CD4-positive, alpha-beta T cell (primary cell): ENCODE data around the gene EYA2. TPM values are rescaled to one million over a fixed set of nuclear protein-coding genes. Genes with fewer than 3 reads are reported as not detected.
A peak's percentile ranks its signal among the peaks of the same experiment; 100 is the strongest.
"Not testable (repeated sequence)": the region's sequence is repeated elsewhere in the genome, so short reads cannot be mapped to it uniquely, and the experiment has no call there.

Source experiments
- ATAC-seq: fragments of 200-7000 bp; cut with Tn5 transposase; one replicate; pipeline ENCODE4 v1.10.0; 2022; ENCODE audit warnings: mild to moderate bottlenecking; ENCODE audit not compliant: poor library complexity
- CTCF ChIA-PET: fragments of 350-600 bp; sonication (Branson Sonifier 250); formaldehyde crosslinking; loops from one replicate; lab custom pipeline; 2021; ENCODE audit warnings: antibody characterized with exemption, inconsistent platforms; lab: Charles Lee
- POLR2A ChIA-PET: fragments of 350-600 bp; sonication (Branson Sonifier 250); formaldehyde crosslinking; loops from one replicate; lab custom pipeline; 2021; ENCODE audit warnings: antibody characterized with exemption, inconsistent platforms; lab: Charles Lee
- DNase-seq, 14 experiments: peaks; one replicate each; pipeline ENCODE4 v3.0.0-alpha.2; 2013 to 2020; ENCODE audit warnings: mixed read lengths in 2 of 14
- H3K27ac ChIP-seq, 2 donors: one replicate each; pipeline versions ENCODE4 v1.5.1 to v1.7.0; 2013; ENCODE audit warnings: low read length in 2 of 2, low read depth in 1 of 2, mild to moderate bottlenecking in 1 of 2
- H3K27me3 ChIP-seq, 2 experiments: 1 replicate in 1 of 2; 2 replicates in 1 of 2; pipeline versions ENCODE4 v1.6.1 to v1.7.0; 2013; ENCODE audit warnings: low read length in 2 of 2, control low read depth in 1 of 2, mild to moderate bottlenecking in 1 of 2, moderate library complexity in 1 of 2; ENCODE audit not compliant: insufficient read depth in 2 of 2, control insufficient read depth in 1 of 2
- H3K36me3 ChIP-seq: one replicate; pipeline ENCODE4 v1.6.1; 2013; ENCODE audit warnings: low read length, control low read depth; ENCODE audit not compliant: insufficient read depth
- H3K4me1 ChIP-seq: one replicate; pipeline ENCODE4 v1.6.1; 2013; ENCODE audit warnings: low read length, control low read depth; ENCODE audit not compliant: insufficient read depth
- H3K4me3 ChIP-seq: one replicate; pipeline ENCODE4 v1.5.1; 2013; ENCODE audit warnings: mild to moderate bottlenecking, low read length, moderate library complexity
- H3K9me3 ChIP-seq, 2 experiments: 1 replicate in 1 of 2; 2 replicates in 1 of 2; pipeline versions ENCODE4 v1.6.1 to v1.7.0; 2013; ENCODE audit warnings: low read length in 2 of 2, mild to moderate bottlenecking in 2 of 2, control low read depth in 1 of 2, moderate library complexity in 1 of 2; ENCODE audit not compliant: control insufficient read depth in 1 of 2, insufficient read depth in 1 of 2
- H3K27ac Mint-ChIP-seq: one replicate; pipeline ENCODE4 v1.8.0; 2020; ENCODE audit warnings: mixed read lengths
- H3K27me3 Mint-ChIP-seq: one replicate; pipeline ENCODE4 v1.8.0; 2021; ENCODE audit warnings: mixed read lengths
- H3K36me3 Mint-ChIP-seq: one replicate; pipeline ENCODE4 v1.8.0; 2021; ENCODE audit warnings: low read depth, mixed read lengths
- H3K4me1 Mint-ChIP-seq: one replicate; pipeline ENCODE4 v1.8.0; 2021; ENCODE audit warnings: low read depth, mixed read lengths
- H3K4me3 Mint-ChIP-seq: one replicate; pipeline ENCODE4 v1.8.0; 2020; ENCODE audit warnings: mild to moderate bottlenecking, mixed read lengths
- H3K9me3 Mint-ChIP-seq: one replicate; pipeline ENCODE4 v1.8.0; 2020; ENCODE audit warnings: mixed read lengths
- intact Hi-C, 2 experiments: fragments of 100-400 bp; cut with DNase I in 1 of 2; cut with micrococcal nuclease in 1 of 2; formaldehyde crosslinking; loops; one replicate each; pipeline versions ENCODE4 v1.15.1 to v1.9.0; 2023 to 2025; cut with DNase I, micrococcal nuclease
- total RNA-seq, 174 experiments: library from RNA in 2 of 174; stranded (reverse) in 2 of 174; gene quantifications; one replicate each; pipeline ENCODE4 v1.2.3 and lab custom pipeline; 2021 to 2026
- TF ChIP-seq, protein P1 (sequence below): fragments of 200-600 bp; IDR thresholded peaks from one replicate; pipeline ENCODE4 v1.8.0; 2022; ENCODE audit warnings: antibody characterized with exemption, mild to moderate bottlenecking

EYA2 gene
- total RNA-seq, 2 experiments from 2014 or later = not detected

DNA sequence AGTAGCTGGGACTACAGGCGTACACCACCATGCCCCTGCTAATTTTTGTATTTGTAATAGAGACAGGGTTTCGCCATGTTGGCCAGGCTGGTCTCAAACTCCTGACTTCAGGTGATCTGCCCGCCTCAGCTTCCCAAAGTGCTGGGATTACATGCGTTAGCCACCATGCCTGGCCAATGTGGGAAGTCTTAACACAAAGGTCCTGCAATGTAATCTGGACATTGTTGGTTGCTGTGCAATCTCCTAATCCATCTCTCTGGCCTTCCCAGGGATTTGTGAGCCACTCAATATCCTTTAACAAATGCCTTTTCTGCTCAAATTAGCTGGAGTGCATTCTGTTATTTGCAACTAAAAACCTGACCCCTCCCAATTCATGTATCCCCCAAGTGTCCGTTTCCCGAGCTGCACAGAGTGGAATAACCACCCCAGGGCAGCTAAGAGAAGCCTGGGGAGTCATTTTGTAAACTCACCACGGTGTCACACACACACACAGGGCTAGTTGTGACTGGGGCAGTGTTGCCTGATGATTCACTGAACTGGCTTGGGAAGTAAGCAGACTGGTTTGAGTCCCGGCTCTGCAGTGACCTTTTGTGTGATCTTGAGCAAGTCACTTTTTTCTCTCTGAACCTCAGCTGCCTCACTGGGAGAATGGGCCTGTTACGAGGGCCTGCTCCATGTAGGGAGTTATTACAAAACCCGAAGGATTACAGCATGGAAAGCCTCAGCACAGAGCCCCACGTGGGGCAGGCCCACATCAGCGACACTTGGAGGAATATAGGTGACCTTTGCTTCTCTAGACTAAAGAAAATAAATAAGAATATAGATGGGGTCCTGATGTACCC is 309.6 kb downstream of the EYA2 start:
- Mint-ChIP-seq H3K27me3 (no peaks in the 10 kb centered on the region), H3K4me1 (peaks cover 6% of the 10 kb centered on the region), H3K36me3 (peaks cover 12% of the 10 kb centered on the region), H3K27ac (no peak overlapping the region), H3K4me3 (no peak overlapping the region), H3K9me3 (no peaks in the 10 kb centered on the region)
- no peak overlapping the region for H3K4me3 ChIP-seq
- no peaks in the 10 kb centered on the region for H3K4me1 ChIP-seq
- intact Hi-C loops = loop anchor here in 1 of 2 experiments (2.0 kb wide), 1 partner anchor 181 kb away; no protein-coding TSS in a partner anchor
- H3K9me3 ChIP-seq = no peaks in the 10 kb centered on the region
- no peak for DNase-seq
- CTCF ChIA-PET = interaction anchor here (1.5 kb wide), 1 partner anchor 179 kb away, joined by 6 read pairs; no protein-coding TSS in a partner anchor
- no peak overlapping the region for H3K27ac ChIP-seq
- no peak for ATAC-seq
- POLR2A ChIA-PET = no interaction called here
- H3K27me3 ChIP-seq = no peaks in the 10 kb centered on the region
- peaks cover 5% of the 10 kb centered on the region for H3K36me3 ChIP-seq
- TF ChIP-seq, protein P1, sequence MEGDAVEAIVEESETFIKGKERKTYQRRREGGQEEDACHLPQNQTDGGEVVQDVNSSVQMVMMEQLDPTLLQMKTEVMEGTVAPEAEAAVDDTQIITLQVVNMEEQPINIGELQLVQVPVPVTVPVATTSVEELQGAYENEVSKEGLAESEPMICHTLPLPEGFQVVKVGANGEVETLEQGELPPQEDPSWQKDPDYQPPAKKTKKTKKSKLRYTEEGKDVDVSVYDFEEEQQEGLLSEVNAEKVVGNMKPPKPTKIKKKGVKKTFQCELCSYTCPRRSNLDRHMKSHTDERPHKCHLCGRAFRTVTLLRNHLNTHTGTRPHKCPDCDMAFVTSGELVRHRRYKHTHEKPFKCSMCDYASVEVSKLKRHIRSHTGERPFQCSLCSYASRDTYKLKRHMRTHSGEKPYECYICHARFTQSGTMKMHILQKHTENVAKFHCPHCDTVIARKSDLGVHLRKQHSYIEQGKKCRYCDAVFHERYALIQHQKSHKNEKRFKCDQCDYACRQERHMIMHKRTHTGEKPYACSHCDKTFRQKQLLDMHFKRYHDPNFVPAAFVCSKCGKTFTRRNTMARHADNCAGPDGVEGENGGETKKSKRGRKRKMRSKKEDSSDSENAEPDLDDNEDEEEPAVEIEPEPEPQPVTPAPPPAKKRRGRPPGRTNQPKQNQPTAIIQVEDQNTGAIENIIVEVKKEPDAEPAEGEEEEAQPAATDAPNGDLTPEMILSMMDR = no peak

DNA sequence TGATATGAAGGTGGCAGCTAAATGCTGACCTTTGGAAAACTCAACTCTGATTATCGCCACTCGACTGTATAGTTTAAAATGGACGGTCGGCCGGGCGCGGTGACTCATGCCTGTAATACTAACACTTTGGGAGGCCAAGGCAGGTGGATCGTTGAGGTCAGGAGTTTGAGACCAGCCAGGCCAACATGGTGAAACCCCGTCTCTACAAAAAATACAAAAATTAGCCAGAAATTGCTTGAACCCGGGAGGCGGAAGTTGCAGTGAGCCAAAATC is 310.1 kb downstream of the EYA2 start:
- not testable (repeated sequence) for H3K4me1 Mint-ChIP-seq, H3K9me3 ChIP-seq, H3K27ac Mint-ChIP-seq, ATAC-seq, H3K27ac ChIP-seq, H3K4me3 Mint-ChIP-seq, H3K9me3 Mint-ChIP-seq, H3K27me3 Mint-ChIP-seq, H3K4me3 ChIP-seq, H3K4me1 ChIP-seq, DNase-seq, H3K27me3 ChIP-seq
- ChIA-PET POLR2A (interaction anchor here (1.3 kb wide), 1 partner anchor 179 kb away, joined by 6 read pairs; no protein-coding TSS in a partner anchor), CTCF (interaction anchor here (1.5 kb wide), 1 partner anchor 179 kb away, joined by 6 read pairs; no protein-coding TSS in a partner anchor)
- H3K36me3 Mint-ChIP-seq = peaks cover 17% of the 10 kb centered on the region
- intact Hi-C loops = loop anchor here in 1 of 2 experiments (2.0 kb wide), 1 partner anchor 180 kb away; no protein-coding TSS in a partner anchor
- H3K36me3 ChIP-seq = peaks cover 11% of the 10 kb centered on the region

GRCh38 chr20:47205577-47206123 is 311.0 kb downstream of the EYA2 start:
- H3K27ac ChIP-seq = no peak overlapping the region
- H3K4me1 Mint-ChIP-seq = peaks cover 6% of the 10 kb centered on the region
- no peaks in the 10 kb centered on the region for H3K27me3 Mint-ChIP-seq
- no peaks in the 10 kb centered on the region for H3K4me1 ChIP-seq
- peak; percentile 70 for ATAC-seq
- intact Hi-C loops = loop anchor here in 1 of 2 experiments (2.0 kb wide), 1 partner anchor 179 kb away; no protein-coding TSS in a partner anchor
- H3K36me3 ChIP-seq = peaks cover 19% of the 10 kb centered on the region
- ChIA-PET CTCF (interaction anchor here (0.5 to 1.5 kb wide), 5 partner anchors 9 to 1863 kb away, joined by 3 to 6 read pairs (median 4); no protein-coding TSS in a partner anchor), POLR2A (interaction anchor here (1.3 to 1.4 kb wide), 3 partner anchors 12 to 179 kb away, joined by 3 to 6 read pairs (median 3); no protein-coding TSS in a partner anchor)
- peaks cover 22% of the 10 kb centered on the region for H3K36me3 Mint-ChIP-seq
- no peak overlapping the region for H3K4me3 Mint-ChIP-seq
- peak in 5 of 14 experiments; percentile 27 to 68 (median 41) for DNase-seq
- no peak overlapping the region for H3K4me3 ChIP-seq
- TF ChIP-seq, protein P1 = peak; percentile 75
- H3K9me3 ChIP-seq = no peaks in the 10 kb centered on the region
- no peak overlapping the region for H3K27ac Mint-ChIP-seq
- no peaks in the 10 kb centered on the region for H3K9me3 Mint-ChIP-seq
- H3K27me3 ChIP-seq = no peaks in the 10 kb centered on the region

DNA sequence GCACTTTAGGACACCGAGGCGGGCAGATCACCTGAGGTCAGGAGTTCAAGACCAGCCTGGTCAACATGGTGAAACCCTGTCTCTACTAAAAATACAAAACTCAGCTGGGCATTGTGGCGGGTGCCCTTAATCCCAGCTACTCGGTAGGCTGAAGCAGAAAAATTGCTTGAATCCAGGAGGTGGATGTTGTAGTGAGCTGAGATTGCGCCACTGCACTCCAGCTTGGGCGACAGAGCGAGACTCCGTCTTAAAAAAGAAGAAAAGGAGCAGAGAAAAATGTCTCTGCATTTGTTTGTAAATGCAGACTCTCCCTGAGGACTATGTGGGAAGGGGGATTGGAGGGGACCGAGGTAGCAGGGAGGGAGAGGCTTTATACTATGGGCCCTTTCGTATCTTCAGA is 311.9 kb downstream of the EYA2 start:
- H3K9me3 ChIP-seq, H3K9me3 Mint-ChIP-seq, H3K4me3 Mint-ChIP-seq, H3K27ac Mint-ChIP-seq, DNase-seq, H3K27me3 Mint-ChIP-seq, H3K4me3 ChIP-seq, H3K4me1 ChIP-seq, H3K4me1 Mint-ChIP-seq, intact Hi-C loops, H3K27me3 ChIP-seq, ATAC-seq, H3K27ac ChIP-seq: not testable (repeated sequence)
- H3K36me3 Mint-ChIP-seq = peaks cover 22% of the 10 kb centered on the region
- CTCF ChIA-PET = interaction anchor here (1.4 kb wide), 1 partner anchor 10 kb away, joined by 5 read pairs; no protein-coding TSS in a partner anchor
- H3K36me3 ChIP-seq = peaks cover 28% of the 10 kb centered on the region
- POLR2A ChIA-PET = interaction anchor here (1.3 to 1.4 kb wide), 2 partner anchors 11 to 178 kb away, joined by 3 read pairs; no protein-coding TSS in a partner anchor
